Peyer's patch (tissue), 4 donors: ENCODE results near the gene MYOM3.

Experiments used
- CTCF ChIP-seq, 6 experiments: fragments of 450-650 bp in 4 of 6; fragments of 200-600 bp in 2 of 6; sonication (generic) in 1 of 6; IDR thresholded peaks; one replicate each; pipeline ENCODE4 v1.5.1; 2017 to 2019; ENCODE audit warnings: antibody characterized with exemption in 6 of 6, mild to moderate bottlenecking in 3 of 6, moderate library complexity in 1 of 6
- POLR2A ChIP-seq, 2 donors: fragments of 450-650 bp; IDR thresholded peaks; one replicate each; pipeline ENCODE4 v1.5.1; 2017; ENCODE audit warnings: antibody characterized with exemption in 2 of 2, mild to moderate bottlenecking in 2 of 2, moderate library complexity in 2 of 2

DNA sequence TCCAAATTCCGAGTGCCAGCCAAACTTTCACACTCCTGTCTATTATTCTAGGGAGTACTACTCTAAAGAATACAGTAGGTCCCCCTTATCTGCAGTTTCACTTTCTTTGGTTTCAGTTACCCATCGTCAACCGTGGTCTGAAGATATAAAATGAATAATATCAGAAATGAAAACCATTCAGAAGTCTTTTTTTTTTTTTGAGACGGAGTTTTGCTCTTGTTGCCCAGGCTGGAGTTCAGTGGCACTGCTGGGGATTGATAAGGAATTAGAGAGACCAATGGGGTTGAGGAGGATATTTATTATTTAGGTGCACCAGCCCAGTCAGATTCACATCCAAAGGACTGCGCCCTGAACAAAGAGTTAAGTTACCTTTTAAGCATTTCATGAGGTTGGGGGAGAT lies 79.0 kb downstream of the MYOM3 start:
- TF ChIP-seq CTCF (IDR thresholded peaks at IDR 0.05) (no peak), POLR2A (IDR thresholded peaks at IDR 0.05) (no peak)
